Measurements from ENCODE around the gene POU3F2. TPM values are rescaled to one million over a fixed set of nuclear protein-coding genes. Genes with fewer than 3 reads are reported as not detected.

Gene POU3F2
- polyA plus RNA-seq, 1 of the 3 experiments (the other 2 are of a cell fraction) = 1.0 TPM

GRCh38 chr6:98885330-98885729 is 51.0 kb downstream of the POU3F2 start:
- peaks cover 6% of the 10 kb centered on the region for H3F3A ChIP-seq (replicated peaks; ENCODE audit: insufficient read depth)
- no peak overlapping the region for H2AFZ ChIP-seq (ENCODE audit: low read depth)
- no peak overlapping the region for H3K27ac ChIP-seq (ENCODE audit: low read depth in 2 of 2, low read length in 1 of 2)
- ChIA-PET POLR2A (no interaction called here), CTCF (no interaction called here)
- H3K79me2 ChIP-seq (ENCODE audit: insufficient read depth) = no peaks in the 10 kb centered on the region
- H3K27me3 ChIP-seq (ENCODE audit: insufficient read depth) = no peaks in the 10 kb centered on the region
- DNase-seq = no peak
- H3K9me3 ChIP-seq = no peaks in the 10 kb centered on the region
- no peak overlapping the region for H3K9ac ChIP-seq
- no peaks in the 10 kb centered on the region for H4K20me1 ChIP-seq (ENCODE audit: insufficient read depth)
- 93% methylated on average over 3 of the region's 3 CpGs for WGBS (ENCODE audit: low lambda C conversion rate)
- no peak overlapping the region for H3K4me2 ChIP-seq
- H3K9me2 ChIP-seq = no peaks in the 10 kb centered on the region
- TF ChIP-seq SMC3 (IDR thresholded peaks at IDR 0.05; ENCODE audit: low read depth, low read length) (no peak), TEAD4 (IDR thresholded peaks at IDR 0.05; ENCODE audit: borderline replicate concordance, insufficient read depth) (no peak)
- no peak overlapping the region for H3K4me3 ChIP-seq (ENCODE audit: low read depth in 2 of 2, low read length in 1 of 2)
- peaks cover 17 to 28% of the 10 kb centered on the region in 2 experiments for H3K36me3 ChIP-seq (replicated peaks in 1 of 2; ENCODE audit: control insufficient read depth in 1 of 2, insufficient read depth in 2 of 2, low read length in 1 of 2)
- H3K4me1 ChIP-seq (ENCODE audit: control insufficient read depth in 1 of 2, insufficient read depth in 2 of 2, low read depth in 1 of 2, low read length in 1 of 2) = no peaks in the 10 kb centered on the region

GRCh38 chr6:98887650-98888049 is 53.3 kb downstream of the POU3F2 start:
- Histone ChIP-seq H3K9ac (no peak overlapping the region), H3K4me1 (ENCODE audit: control insufficient read depth in 1 of 2, insufficient read depth in 2 of 2, low read depth in 1 of 2, low read length in 1 of 2) (no peaks in the 10 kb centered on the region), H3K9me3 (no peaks in the 10 kb centered on the region), H4K20me1 (ENCODE audit: insufficient read depth) (no peaks in the 10 kb centered on the region), H3K27me3 (ENCODE audit: insufficient read depth) (no peaks in the 10 kb centered on the region), H3K4me3 (ENCODE audit: low read depth in 2 of 2, low read length in 1 of 2) (no peak overlapping the region), H3K79me2 (ENCODE audit: insufficient read depth) (no peaks in the 10 kb centered on the region), H3K36me3 (replicated peaks in 1 of 2; ENCODE audit: control insufficient read depth in 1 of 2, insufficient read depth in 2 of 2, low read length in 1 of 2) (peaks cover 10 to 32% of the 10 kb centered on the region in 2 experiments), H3F3A (replicated peaks; ENCODE audit: insufficient read depth) (peaks cover 6% of the 10 kb centered on the region), H3K27ac (ENCODE audit: low read depth in 2 of 2, low read length in 1 of 2) (no peak overlapping the region), H3K9me2 (no peaks in the 10 kb centered on the region), H3K4me2 (no peak overlapping the region), H2AFZ (ENCODE audit: low read depth) (no peak overlapping the region)
- ChIA-PET POLR2A (no interaction called here), CTCF (no interaction called here)
- TF ChIP-seq ELF1 (IDR thresholded peaks at IDR 0.05) = no peak
- TF ChIP-seq GATA2 (CRISPR knock-in tag; IDR thresholded peaks at IDR 0.05) = no peak
- TF ChIP-seq SMC3 (IDR thresholded peaks at IDR 0.05; ENCODE audit: low read depth, low read length) = no peak
- TF ChIP-seq JUND (IDR thresholded peaks at IDR 0.05) = no peak
- no peak for TF ChIP-seq NRF1 (IDR thresholded peaks at IDR 0.05; ENCODE audit: low read depth, low read length)
- no peak for TF ChIP-seq TEAD4 (IDR thresholded peaks at IDR 0.05; ENCODE audit: borderline replicate concordance, insufficient read depth)
- no peak for TF ChIP-seq IRF3 (IDR thresholded peaks at IDR 0.05; ENCODE audit: low read depth, low read length)
- TF ChIP-seq RCOR1 (IDR thresholded peaks at IDR 0.05; ENCODE audit: low read length) = no peak
- no peak for TF ChIP-seq SIN3A (IDR thresholded peaks at IDR 0.05; ENCODE audit: borderline replicate concordance, low read depth, low read length)
- TF ChIP-seq USF1 (IDR thresholded peaks at IDR 0.05; ENCODE audit: borderline replicate concordance, low read depth) = no peak
- TF ChIP-seq YY1 (IDR thresholded peaks at IDR 0.05; ENCODE audit: low read depth) = no peak
- DNase-seq = no peak
- 94% methylated on average over 3 of the region's 3 CpGs for WGBS (ENCODE audit: low lambda C conversion rate)

Other genes starting within 250 kb of the POU3F2 start
- 8.1 and 11.1 TPM in 2 replicates for gene FBXL4, start 113.4 kb downstream of the POU3F2 start, polyA plus RNA-seq (2012; rRNA removed)